ENCODE data around the gene PCDHB14.
"Not testable (repeated sequence)": the region's sequence is repeated elsewhere in the genome, so short reads cannot be mapped to it uniquely, and the experiment has no call there.

Gene PCDHB14

GRCh38 chr5:141224844-141225243 is 1.7 kb downstream of the PCDHB14 start:
- not testable (repeated sequence) for H3K36me3 ChIP-seq (ENCODE audit: insufficient read depth, low read length); H3K4me3 ChIP-seq (ENCODE audit: low read length); H2AFZ ChIP-seq (ENCODE audit: low read depth, low read length); H3K9me3 ChIP-seq (ENCODE audit: low read length); H3K4me1 ChIP-seq (ENCODE audit: insufficient read depth, low read length); H3K27me3 ChIP-seq (ENCODE audit: insufficient read depth, low read length)

GRCh38 chr5:141225421-141225820 is 2.3 kb downstream of the PCDHB14 start:
- H3K4me3 ChIP-seq (ENCODE audit: low read length); H3K4me1 ChIP-seq (ENCODE audit: insufficient read depth, low read length); H3K36me3 ChIP-seq (ENCODE audit: insufficient read depth, low read length); H2AFZ ChIP-seq (ENCODE audit: low read depth, low read length); H3K27me3 ChIP-seq (ENCODE audit: insufficient read depth, low read length); H3K9me3 ChIP-seq (ENCODE audit: low read length): not testable (repeated sequence)

DNA sequence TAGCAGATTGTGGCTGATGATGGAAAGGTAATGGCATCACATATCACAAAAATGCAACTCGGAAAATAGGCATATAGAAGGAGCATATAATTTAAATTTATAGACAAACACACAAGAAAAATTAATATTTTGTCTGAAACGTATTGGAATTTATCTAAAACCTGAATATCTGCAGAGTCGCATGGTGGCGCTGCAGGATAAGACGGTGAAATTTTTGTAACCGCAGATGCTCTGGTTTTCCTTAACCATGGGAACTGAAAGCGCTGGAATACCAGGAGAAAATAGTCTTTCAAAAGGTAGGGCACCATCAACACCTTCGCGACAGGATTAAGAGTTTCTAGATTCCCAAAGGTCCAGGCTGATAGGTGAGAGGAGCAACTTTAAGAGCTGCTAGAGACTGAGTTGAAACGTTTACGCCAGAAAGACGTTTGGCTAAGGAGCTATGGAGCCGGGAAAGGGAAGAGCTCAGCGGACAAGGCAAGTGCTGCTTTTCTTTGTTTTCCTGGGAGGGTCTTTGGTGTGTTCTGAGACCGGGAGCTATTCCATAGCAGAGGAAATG is 11.0 kb downstream of the PCDHB14 start:
- peaks cover 26% of the 10 kb centered on the region for H3K9me3 ChIP-seq (ENCODE audit: low read length)
- H2AFZ ChIP-seq (ENCODE audit: low read depth, low read length): no peak overlapping the region
- no peaks in the 10 kb centered on the region for H3K27me3 ChIP-seq (ENCODE audit: insufficient read depth, low read length)
- no peak overlapping the region for H3K4me3 ChIP-seq (ENCODE audit: low read length)
- H3K4me1 ChIP-seq (ENCODE audit: insufficient read depth, low read length): no peaks in the 10 kb centered on the region
- H3K36me3 ChIP-seq (ENCODE audit: insufficient read depth, low read length): no peaks in the 10 kb centered on the region

DNA sequence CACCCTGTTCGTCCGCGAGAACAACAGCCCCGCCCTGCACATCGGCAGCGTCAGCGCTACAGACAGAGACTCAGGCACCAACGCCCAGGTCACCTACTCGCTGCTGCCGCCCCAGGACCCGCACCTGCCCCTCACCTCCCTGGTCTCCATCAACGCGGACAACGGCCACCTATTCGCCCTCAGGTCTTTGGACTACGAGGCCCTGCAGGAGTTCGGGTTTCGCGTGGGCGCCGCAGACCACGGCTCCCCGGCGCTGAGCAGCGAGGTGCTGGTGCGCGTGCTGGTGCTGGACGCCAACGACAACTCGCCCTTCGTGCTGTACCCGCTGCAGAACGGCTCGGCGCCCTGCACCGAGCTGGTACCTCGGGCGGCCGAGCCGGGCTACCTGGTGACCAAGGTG is 12.8 kb downstream of the PCDHB14 start:
- not testable (repeated sequence) for H3K4me3 ChIP-seq (ENCODE audit: low read length); H3K4me1 ChIP-seq (ENCODE audit: insufficient read depth, low read length); H3K27me3 ChIP-seq (ENCODE audit: insufficient read depth, low read length); H2AFZ ChIP-seq (ENCODE audit: low read depth, low read length); H3K36me3 ChIP-seq (ENCODE audit: insufficient read depth, low read length)
- peaks cover 35% of the 10 kb centered on the region for H3K9me3 ChIP-seq (ENCODE audit: low read length)

DNA sequence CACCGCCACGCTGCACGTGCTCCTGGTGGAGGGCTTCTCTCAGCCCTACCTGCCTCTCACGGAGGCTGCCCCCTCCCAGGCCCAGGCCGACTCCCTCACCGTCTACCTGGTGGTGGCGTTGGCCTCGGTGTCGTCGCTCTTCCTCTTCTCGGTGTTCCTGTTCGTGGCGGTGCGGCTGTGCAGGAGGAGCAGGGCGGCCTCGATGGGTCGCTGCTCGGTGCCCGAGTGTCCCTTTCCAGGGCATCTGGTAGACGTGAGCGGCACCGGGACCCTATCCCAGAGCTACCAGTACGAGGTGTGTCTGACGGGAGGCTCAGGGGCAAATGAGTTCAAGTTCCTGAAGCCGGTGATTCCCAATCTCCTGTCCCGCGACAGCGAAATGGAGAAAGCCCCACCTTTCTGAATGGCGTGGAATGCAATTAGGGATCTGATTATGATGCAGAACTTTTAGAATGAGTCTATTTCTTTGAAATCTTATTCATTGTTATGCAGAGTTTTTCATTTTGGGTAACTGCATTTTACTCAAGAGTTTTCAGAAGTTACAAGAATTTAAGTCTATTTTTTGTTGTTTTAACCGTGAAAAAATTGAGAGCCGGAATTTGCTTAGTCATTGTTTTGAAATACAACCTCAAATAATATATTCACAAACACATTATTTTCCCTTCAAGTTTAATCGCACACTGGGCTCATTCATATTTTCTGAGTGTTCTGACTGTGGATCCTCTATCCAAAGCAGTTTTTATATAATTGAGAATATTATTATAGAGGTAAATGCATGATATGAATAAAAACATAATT is 13.6 kb downstream of the PCDHB14 start:
- no peak overlapping the region for H3K4me3 ChIP-seq (ENCODE audit: low read length)
- no peak overlapping the region for H2AFZ ChIP-seq (ENCODE audit: low read depth, low read length)
- peaks cover 42% of the 10 kb centered on the region for H3K9me3 ChIP-seq (ENCODE audit: low read length)
- H3K27me3 ChIP-seq (ENCODE audit: insufficient read depth, low read length): no peaks in the 10 kb centered on the region
- H3K4me1 ChIP-seq (ENCODE audit: insufficient read depth, low read length): no peaks in the 10 kb centered on the region
- no peaks in the 10 kb centered on the region for H3K36me3 ChIP-seq (ENCODE audit: insufficient read depth, low read length)

DNA sequence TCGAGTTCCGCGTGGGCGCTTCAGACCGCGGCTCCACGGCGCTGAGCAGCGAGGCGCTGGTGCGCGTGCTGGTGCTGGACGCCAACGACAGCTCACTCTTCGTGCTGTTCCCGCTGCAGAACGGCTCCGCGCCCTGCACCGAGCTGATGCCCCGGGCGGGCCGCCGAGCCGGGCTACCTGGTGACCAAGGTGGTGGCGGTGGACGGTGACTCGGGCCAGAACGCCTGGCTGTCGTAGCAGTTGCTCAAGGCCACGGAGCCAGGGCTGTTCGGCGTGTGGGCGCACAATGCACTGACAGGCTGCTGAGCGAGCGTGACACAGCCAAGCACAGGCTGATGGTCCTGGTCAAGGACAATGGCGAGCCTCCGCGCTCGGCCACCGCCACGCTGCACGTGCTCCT is 18.4 kb downstream of the PCDHB14 start:
- Histone ChIP-seq H3K27me3 (ENCODE audit: insufficient read depth, low read length) (no peaks in the 10 kb centered on the region), H3K4me1 (ENCODE audit: insufficient read depth, low read length) (no peaks in the 10 kb centered on the region), H3K4me3 (ENCODE audit: low read length) (no peak overlapping the region), H3K9me3 (ENCODE audit: low read length) (peaks cover 38% of the 10 kb centered on the region), H3K36me3 (ENCODE audit: insufficient read depth, low read length) (no peaks in the 10 kb centered on the region), H2AFZ (ENCODE audit: low read depth, low read length) (no peak overlapping the region)

DNA sequence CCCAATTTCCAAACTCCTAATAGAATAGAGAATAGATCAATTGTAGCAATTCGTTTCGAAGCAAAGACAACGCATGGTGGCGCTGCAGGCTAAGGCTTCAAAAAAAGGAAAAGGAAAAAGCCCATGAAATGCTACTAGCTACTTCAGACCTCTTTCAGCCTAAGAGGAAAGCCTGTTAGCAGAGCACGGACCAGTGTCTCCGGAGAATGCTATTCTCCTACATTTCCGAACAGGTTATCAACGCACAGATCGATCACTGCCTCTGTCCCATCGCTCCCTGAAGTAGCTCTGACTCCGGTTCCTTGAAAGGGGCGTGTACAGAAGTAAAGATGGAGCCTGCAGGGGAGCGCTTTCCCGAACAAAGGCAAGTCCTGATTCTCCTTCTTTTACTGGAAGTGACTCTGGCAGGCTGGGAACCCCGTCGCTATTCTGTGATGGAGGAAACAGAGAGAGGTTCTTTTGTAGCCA is 22.1 kb downstream of the PCDHB14 start, which contains the start of gene PCDHB15:
Gene PCDHB15 (plus strand): TSS at position 146 of the 468 bp plus-strand sequence. CDS start 184 bp downstream, at position 330.
- peaks cover 42% of the 10 kb centered on the region for H3K9me3 ChIP-seq (ENCODE audit: low read length)
- peaks cover 4% of the 10 kb centered on the region for H3K36me3 ChIP-seq (ENCODE audit: insufficient read depth, low read length)
- H3K4me1 ChIP-seq (ENCODE audit: insufficient read depth, low read length): peaks cover 2% of the 10 kb centered on the region
- no peaks in the 10 kb centered on the region for H3K27me3 ChIP-seq (ENCODE audit: insufficient read depth, low read length)
- H2AFZ ChIP-seq (ENCODE audit: low read depth, low read length): no peak within 1 kb of the TSS
- H3K4me3 ChIP-seq (ENCODE audit: low read length): peak within 1 kb of the TSS; percentile 17

DNA sequence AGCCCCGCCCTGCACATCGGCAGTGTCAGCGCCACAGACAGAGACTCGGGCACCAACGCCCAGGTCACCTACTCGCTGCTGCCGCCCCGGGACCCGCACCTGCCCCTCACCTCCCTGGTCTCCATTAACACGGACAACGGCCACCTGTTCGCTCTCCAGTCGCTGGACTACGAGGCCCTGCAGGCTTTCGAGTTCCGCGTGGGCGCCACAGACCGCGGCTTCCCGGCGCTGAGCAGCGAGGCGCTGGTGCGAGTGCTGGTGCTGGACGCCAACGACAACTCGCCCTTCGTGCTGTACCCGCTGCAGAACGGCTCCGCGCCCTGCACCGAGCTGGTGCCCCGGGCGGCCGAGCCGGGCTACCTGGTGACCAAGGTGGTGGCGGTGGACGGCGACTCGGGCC is 23.8 kb downstream of the PCDHB14 start:
- not testable (repeated sequence) for H3K4me1 ChIP-seq (ENCODE audit: insufficient read depth, low read length); H3K4me3 ChIP-seq (ENCODE audit: low read length); H3K27me3 ChIP-seq (ENCODE audit: insufficient read depth, low read length); H2AFZ ChIP-seq (ENCODE audit: low read depth, low read length); H3K36me3 ChIP-seq (ENCODE audit: insufficient read depth, low read length)
- H3K9me3 ChIP-seq (ENCODE audit: low read length): peaks cover 34% of the 10 kb centered on the region

GRCh38 chr5:141247434-141247833 is 24.3 kb downstream of the PCDHB14 start:
- H3K4me1 ChIP-seq (ENCODE audit: insufficient read depth, low read length); H3K27me3 ChIP-seq (ENCODE audit: insufficient read depth, low read length); H3K36me3 ChIP-seq (ENCODE audit: insufficient read depth, low read length); H2AFZ ChIP-seq (ENCODE audit: low read depth, low read length); H3K4me3 ChIP-seq (ENCODE audit: low read length): not testable (repeated sequence)
- peaks cover 33% of the 10 kb centered on the region for H3K9me3 ChIP-seq (ENCODE audit: low read length)

GRCh38 chr5:141250576-141250975 is 27.4 kb downstream of the PCDHB14 start:
- H3K36me3 ChIP-seq (ENCODE audit: insufficient read depth, low read length): peaks cover 4% of the 10 kb centered on the region
- H2AFZ ChIP-seq (ENCODE audit: low read depth, low read length): no peak overlapping the region
- H3K9me3 ChIP-seq (ENCODE audit: low read length): peaks cover 32% of the 10 kb centered on the region
- no peak overlapping the region for H3K4me3 ChIP-seq (ENCODE audit: low read length)
- H3K4me1 ChIP-seq (ENCODE audit: insufficient read depth, low read length): peaks cover 3% of the 10 kb centered on the region
- H3K27me3 ChIP-seq (ENCODE audit: insufficient read depth, low read length): no peaks in the 10 kb centered on the region

- H2AFZ ChIP-seq (ENCODE audit: low read depth, low read length): no peak overlapping the region
- H3K36me3 ChIP-seq (ENCODE audit: insufficient read depth, low read length): no peaks in the 10 kb centered on the region
- H3K27me3 ChIP-seq (ENCODE audit: insufficient read depth, low read length): no peaks in the 10 kb centered on the region
- no peak overlapping the region for H3K4me3 ChIP-seq (ENCODE audit: low read length)
- no peaks in the 10 kb centered on the region for H3K4me1 ChIP-seq (ENCODE audit: insufficient read depth, low read length)
- peaks cover 26% of the 10 kb centered on the region for H3K9me3 ChIP-seq (ENCODE audit: low read length)
Measured at GRCh38 chr5:141258464-141258863, 35.3 kb downstream of the PCDHB14 start.

- peaks cover 26% of the 10 kb centered on the region for H3K9me3 ChIP-seq (ENCODE audit: low read length)
- no peak overlapping the region for H2AFZ ChIP-seq (ENCODE audit: low read depth, low read length)
- no peaks in the 10 kb centered on the region for H3K27me3 ChIP-seq (ENCODE audit: insufficient read depth, low read length)
- no peak overlapping the region for H3K4me3 ChIP-seq (ENCODE audit: low read length)
- no peaks in the 10 kb centered on the region for H3K36me3 ChIP-seq (ENCODE audit: insufficient read depth, low read length)
- H3K4me1 ChIP-seq (ENCODE audit: insufficient read depth, low read length): no peaks in the 10 kb centered on the region
Measured at GRCh38 chr5:141258948-141259347, 35.8 kb downstream of the PCDHB14 start.

DNA sequence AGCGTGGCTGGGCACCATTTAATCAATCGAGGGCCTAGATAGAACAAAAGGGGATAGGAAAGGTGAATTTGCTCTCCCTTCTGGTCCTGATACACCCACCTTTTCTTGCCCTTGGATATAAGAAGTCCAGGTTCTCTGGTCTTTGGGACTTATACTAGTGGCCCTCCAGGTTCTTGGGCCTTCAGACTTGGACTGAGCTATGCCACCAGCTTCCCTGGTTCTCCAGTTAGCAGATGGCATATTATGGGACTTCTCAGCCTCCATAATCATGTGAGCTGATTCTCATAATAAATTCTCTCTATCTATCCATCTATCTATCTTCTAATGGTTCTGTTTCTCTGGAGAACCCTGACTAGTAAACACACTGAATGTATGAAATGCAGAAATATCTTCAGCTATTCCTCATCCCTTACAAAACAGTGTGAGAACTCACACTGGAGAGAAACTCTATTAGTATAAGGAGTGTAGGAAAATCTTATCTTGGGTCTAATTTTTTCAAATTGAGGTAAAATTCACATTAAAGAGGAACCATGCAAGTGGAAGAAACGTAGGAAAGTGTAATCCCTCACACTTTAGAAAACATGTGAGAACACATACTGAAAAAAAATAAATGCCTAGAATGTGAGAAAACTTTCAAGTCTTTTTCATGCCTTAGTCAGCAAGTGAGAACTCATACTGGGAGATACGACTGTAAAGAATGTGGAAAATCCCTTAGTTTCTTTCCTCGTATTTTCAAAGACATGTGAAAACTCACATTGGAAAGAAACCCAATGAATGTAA is 37.5 kb downstream of the PCDHB14 start:
- Histone ChIP-seq H3K4me3 (ENCODE audit: low read length) (no peak overlapping the region), H3K27me3 (ENCODE audit: insufficient read depth, low read length) (no peaks in the 10 kb centered on the region), H2AFZ (ENCODE audit: low read depth, low read length) (no peak overlapping the region), H3K4me1 (ENCODE audit: insufficient read depth, low read length) (no peaks in the 10 kb centered on the region), H3K9me3 (ENCODE audit: low read length) (peaks cover 32% of the 10 kb centered on the region), H3K36me3 (ENCODE audit: insufficient read depth, low read length) (no peaks in the 10 kb centered on the region)
